Body of pancreas (tissue), 4 donors: ENCODE data around the gene MTG1.
"Not testable (repeated sequence)": the region's sequence is repeated elsewhere in the genome, so short reads cannot be mapped to it uniquely, and the experiment has no call there.

Experiments
- POLR2A ChIP-seq, 3 donors: fragments of 450-650 bp; IDR thresholded peaks; one replicate each; pipeline ENCODE4 v1.6.1; 2016; ENCODE audit warnings: antibody characterized with exemption in 3 of 3, mild to moderate bottlenecking in 2 of 3
- TF ChIP-seq, protein P1 (sequence below), 7 experiments: fragments of 450-650 bp in 4 of 7; fragments of 200-600 bp in 3 of 7; sonication (generic) in 3 of 7; IDR thresholded peaks; one replicate each; pipeline ENCODE4 v1.5.1; 2016 to 2019; ENCODE audit warnings: antibody characterized with exemption in 7 of 7

GRCh38 chr10:133376183-133376582 is 17.8 kb upstream of the MTG1 start:
- TF ChIP-seq, protein P1, sequence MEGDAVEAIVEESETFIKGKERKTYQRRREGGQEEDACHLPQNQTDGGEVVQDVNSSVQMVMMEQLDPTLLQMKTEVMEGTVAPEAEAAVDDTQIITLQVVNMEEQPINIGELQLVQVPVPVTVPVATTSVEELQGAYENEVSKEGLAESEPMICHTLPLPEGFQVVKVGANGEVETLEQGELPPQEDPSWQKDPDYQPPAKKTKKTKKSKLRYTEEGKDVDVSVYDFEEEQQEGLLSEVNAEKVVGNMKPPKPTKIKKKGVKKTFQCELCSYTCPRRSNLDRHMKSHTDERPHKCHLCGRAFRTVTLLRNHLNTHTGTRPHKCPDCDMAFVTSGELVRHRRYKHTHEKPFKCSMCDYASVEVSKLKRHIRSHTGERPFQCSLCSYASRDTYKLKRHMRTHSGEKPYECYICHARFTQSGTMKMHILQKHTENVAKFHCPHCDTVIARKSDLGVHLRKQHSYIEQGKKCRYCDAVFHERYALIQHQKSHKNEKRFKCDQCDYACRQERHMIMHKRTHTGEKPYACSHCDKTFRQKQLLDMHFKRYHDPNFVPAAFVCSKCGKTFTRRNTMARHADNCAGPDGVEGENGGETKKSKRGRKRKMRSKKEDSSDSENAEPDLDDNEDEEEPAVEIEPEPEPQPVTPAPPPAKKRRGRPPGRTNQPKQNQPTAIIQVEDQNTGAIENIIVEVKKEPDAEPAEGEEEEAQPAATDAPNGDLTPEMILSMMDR (IDR thresholded peaks at IDR 0.05): not testable (repeated sequence)
- not testable (repeated sequence) for TF ChIP-seq POLR2A (IDR thresholded peaks at IDR 0.05)
